GM13977 (cell line): ENCODE data around the gene MEGF6.

Experiments used
- DNase-seq: peaks from one replicate; pipeline ENCODE4 v3.0.0; 2012; ENCODE audit warnings: low spot score
- CTCF ChIP-seq: IDR thresholded peaks from 2 replicates; pipeline ENCODE4 v1.5.1; 2012; ENCODE audit warnings: mild to moderate bottlenecking, control low read depth; ENCODE audit not compliant: insufficient read depth; ENCODE audit errors: extremely low read depth, missing control alignments
- in situ Hi-C: fragments of 300-500 bp; cut with MboI; formaldehyde crosslinking; loops from one replicate; pipeline ENCODE4 v1.12.0; 2022; ENCODE audit warnings: low sequenced_read_pairs, low pct_unique_long_range_greater_than_20kb, mixed read lengths, inconsistent platforms; ENCODE audit not compliant: unreplicated experiment

MEGF6 gene

DNA sequence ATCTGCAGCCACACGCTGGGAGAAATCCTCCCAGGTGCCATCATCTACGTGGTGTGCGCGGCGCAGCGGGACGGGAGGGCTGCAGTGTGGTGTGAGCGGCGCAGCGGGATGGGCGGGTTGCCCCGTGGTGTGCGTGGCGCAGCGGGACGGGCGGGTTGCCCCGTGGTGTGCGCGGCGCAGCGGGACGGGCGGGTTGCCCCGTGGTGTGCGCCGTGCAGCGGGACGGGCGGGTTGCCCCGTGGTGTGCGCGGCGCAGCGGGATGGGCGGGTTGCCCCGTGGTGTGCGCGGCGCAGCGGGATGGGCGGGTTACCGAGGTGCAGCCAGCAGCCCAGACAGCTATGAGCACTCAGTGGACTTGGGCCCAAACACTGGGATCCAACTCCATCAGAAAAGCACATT lies 33.9 kb upstream of the MEGF6 start:
- no peak for DNase-seq
- TF ChIP-seq CTCF = no peak
- in situ Hi-C loops = no loop called here

- DNase-seq = no peak
- no peak for TF ChIP-seq CTCF
- in situ Hi-C loops = no loop called here
Measured at GRCh38 chr1:3644273-3644672, 33.0 kb upstream of the MEGF6 start.

DNA sequence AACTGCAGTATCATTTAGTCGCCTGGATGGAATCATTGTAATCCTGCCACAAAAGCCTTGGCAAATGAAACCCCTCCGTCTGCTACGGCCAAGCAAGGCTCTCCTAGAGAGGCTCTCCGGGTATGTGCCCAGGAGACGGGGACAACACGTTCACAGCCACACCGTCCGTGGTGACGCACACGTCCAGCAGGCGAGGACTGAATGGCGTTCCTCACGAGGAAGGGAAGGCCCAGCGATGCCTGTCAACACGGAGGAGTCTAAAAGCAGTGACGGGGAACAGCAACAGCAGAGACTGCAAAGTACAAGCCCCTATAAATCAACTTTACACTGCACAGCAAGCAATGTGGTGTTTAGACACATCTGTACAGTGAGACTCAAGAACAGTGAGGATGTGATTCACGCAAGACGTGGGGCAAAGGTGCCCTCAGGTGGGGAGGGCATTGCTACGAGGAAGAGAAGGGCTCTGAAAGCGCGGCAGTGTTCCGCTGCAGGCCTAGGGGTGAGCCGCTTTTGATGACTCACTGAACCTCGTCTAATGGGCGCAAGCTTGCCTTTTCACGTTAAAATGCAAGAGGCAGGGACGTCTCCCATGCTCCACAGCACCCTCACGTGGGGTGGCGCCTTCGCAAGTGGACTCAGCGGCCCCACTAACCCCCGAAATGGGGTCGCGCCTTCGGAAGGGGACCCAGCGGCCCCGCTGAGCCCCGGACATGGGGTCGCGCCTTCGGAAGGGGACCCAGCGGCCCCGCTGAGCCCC lies 31.8 kb upstream of the MEGF6 start:
- DNase-seq = no peak
- in situ Hi-C loops = no loop called here
- TF ChIP-seq CTCF = no peak

- in situ Hi-C loops = no loop called here
- no peak for TF ChIP-seq CTCF
- DNase-seq = no peak
Measured at GRCh38 chr1:3641816-3642215, 30.5 kb upstream of the MEGF6 start.

DNA sequence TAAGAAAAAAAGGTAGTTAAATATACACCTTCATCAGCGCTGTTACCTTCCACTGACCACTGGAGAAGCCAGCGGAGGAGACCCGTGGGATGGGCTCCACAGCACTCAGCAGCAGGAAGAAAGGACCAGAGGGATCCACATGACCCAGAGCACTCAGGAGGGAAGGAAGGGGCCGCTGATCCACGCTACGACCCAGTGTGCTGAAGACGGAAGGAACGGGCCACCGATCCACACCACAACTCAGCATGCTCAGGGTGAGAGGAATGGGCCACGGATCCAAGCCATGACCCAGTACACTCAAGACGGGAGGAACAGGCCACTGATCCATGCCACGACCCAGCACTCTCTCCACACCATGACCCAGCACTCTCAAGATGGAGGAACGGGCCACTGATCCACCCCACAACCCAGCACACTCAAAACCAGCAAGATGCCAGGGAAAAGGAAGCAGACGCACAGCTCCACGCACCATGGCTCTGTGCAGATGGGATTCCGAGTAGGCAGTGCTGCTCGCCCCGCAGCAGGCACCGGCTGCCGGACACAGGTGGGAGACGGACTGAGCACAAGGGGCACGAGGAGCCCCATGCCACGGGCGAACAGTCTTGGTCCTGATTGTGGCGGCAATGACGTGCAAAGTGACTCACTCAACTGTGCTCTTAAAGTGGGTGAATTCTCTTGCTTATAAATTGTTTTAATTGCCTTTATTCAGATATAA lies 29.9 kb upstream of the MEGF6 start:
- DNase-seq = no peak
- TF ChIP-seq CTCF = no peak
- in situ Hi-C loops = no loop called here

DNA sequence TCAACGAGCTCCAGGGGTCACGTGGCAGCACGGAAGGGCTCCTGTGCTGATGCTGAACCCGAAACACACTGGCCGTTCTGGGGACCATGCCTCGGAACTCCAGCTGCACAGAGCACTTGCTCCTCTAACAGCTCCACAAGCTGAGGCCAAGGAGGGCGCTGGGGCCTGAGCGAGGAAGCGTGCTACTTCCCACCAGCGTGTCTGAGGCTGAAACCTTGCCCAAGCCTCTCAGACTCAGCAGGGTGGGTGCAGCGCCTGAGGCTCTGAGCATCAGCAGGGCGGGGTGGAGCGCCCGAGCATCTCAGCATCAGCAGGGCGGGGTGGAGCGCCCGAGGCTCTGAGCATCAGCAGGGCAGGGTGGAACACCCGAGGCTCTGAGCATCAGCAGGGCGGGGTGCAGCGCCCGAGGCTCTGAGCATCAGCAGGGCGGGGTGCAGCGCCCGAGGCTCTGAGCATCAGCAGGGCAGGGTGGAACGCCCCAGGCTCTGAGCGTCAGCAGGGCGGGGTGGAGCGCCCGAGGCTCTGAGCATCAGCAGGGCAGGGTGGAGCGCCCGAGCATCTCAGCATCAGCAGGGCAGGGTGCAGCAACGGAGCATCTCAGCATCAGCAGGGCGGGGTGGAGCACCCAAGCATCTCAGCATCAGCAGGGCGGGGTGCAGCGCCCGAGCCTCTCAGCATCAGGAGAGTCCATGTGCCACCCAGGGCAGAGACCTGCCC lies 29.0 kb upstream of the MEGF6 start:
- in situ Hi-C loops = no loop called here

More for the DNA sequence above, 29.0 kb upstream of the MEGF6 start:
- DNase-seq = no peak
- TF ChIP-seq CTCF = no peak
